ENCODE results near the gene ID2. TPM values are rescaled to one million over a fixed set of nuclear protein-coding genes. Genes with fewer than 3 reads are reported as not detected.

Gene ID2
- total RNA-seq, 3 donors from 2014 or later (not counting 1 experiment from before 2014, with no cell fraction given), result 185 to 209 (median 191) TPM

DNA sequence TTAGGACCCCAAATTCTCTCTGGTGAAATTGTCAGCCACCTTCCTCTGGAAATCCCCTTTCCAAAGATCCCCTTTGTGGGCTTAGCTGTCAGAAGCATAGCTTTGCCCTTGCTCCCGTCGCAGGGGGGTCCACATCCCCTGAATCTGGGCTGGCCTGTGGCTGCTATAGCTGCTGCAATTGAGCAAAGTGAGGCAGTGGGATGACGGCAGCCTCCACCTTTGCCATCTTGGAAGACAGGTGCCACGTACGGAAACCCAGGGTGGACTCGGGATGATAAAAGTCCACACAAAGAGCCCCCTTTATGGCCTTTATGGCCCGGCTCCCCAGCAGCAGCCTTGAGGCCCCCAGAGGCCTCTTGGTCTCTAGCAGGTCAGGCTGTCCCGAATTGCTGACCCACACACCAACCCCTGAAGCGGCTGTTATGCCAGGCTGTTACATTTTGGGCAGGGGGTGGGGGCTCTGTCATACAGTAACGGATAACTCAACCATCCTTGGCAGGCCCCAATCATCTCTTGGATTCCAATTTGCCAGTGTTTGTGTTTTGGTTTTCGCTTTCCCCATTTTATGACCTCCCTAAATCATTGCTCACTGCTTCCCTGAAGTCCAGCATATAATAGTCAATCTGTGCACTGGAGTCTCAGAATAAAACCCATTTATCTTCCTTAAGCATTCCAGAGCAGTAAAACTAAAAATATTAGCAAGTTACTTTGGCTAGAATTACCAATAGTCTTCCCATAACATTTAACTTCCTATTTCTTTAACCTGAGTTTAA is 33.2 kb upstream of the ID2 start:
- Mint-ChIP-seq H3K27ac (no peak overlapping the region), H3K4me1 (peaks cover 7 to 10% of the 10 kb centered on the region in 2 donors), H3K27me3 (ENCODE audit: low read depth in 2 of 2) (no peaks in the 10 kb centered on the region), H3K36me3 (no peaks in the 10 kb centered on the region), H3K9me3 (no peaks in the 10 kb centered on the region), H3K4me3 (no peak overlapping the region)
- TF ChIP-seq, protein P1, sequence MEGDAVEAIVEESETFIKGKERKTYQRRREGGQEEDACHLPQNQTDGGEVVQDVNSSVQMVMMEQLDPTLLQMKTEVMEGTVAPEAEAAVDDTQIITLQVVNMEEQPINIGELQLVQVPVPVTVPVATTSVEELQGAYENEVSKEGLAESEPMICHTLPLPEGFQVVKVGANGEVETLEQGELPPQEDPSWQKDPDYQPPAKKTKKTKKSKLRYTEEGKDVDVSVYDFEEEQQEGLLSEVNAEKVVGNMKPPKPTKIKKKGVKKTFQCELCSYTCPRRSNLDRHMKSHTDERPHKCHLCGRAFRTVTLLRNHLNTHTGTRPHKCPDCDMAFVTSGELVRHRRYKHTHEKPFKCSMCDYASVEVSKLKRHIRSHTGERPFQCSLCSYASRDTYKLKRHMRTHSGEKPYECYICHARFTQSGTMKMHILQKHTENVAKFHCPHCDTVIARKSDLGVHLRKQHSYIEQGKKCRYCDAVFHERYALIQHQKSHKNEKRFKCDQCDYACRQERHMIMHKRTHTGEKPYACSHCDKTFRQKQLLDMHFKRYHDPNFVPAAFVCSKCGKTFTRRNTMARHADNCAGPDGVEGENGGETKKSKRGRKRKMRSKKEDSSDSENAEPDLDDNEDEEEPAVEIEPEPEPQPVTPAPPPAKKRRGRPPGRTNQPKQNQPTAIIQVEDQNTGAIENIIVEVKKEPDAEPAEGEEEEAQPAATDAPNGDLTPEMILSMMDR (IDR thresholded peaks at IDR 0.05), result no peak
- H3K4me3 ChIP-seq (ENCODE audit: low read length), result no peak overlapping the region
- WGBS (ENCODE audit: insufficient coverage), result 95% methylated on average over 11 of the region's 11 CpGs
- intact Hi-C loops (cut with micrococcal nuclease), result no loop called here
- no peaks in the 10 kb centered on the region for H3K36me3 ChIP-seq (ENCODE audit: control insufficient read depth, insufficient read depth, low read length)
- H3K27ac ChIP-seq (ENCODE audit: low read length), result no peak overlapping the region
- no peak for DNase-seq
- peaks cover 14% of the 10 kb centered on the region for H3K4me1 ChIP-seq (ENCODE audit: control insufficient read depth, insufficient read depth, low read length)
- H3K27me3 ChIP-seq (ENCODE audit: control insufficient read depth, insufficient read depth, low read length), result no peaks in the 10 kb centered on the region
- ATAC-seq, result no peak
- H3K9me3 ChIP-seq (ENCODE audit: control insufficient read depth, insufficient read depth, low read length), result peaks cover 5% of the 10 kb centered on the region

DNA sequence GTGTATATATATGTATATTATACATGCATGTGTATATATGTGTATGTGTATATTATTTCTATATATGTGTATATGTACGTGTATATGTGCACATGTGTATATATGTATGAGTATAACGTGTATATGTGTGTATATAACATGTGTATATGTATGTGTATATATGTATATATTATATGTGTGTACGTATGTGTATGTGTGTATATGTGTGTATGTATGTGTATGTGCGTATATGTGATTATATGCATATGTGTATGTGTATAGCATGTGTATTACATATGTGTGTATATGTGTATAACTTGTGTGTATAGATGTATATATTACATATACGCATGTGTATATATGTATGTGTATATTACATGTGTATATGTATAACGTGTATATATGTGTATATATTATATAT is 32.1 kb upstream of the ID2 start:
- Mint-ChIP-seq H3K4me1 (peaks cover 0 to 4% of the 10 kb centered on the region in 2 donors), H3K9me3 (no peaks in the 10 kb centered on the region), H3K4me3 (no peak overlapping the region), H3K36me3 (no peaks in the 10 kb centered on the region), H3K27me3 (ENCODE audit: low read depth in 2 of 2) (peaks cover 0 to under 1% of the 10 kb centered on the region in 2 donors), H3K27ac (no peak overlapping the region)
- H3K4me1 ChIP-seq (ENCODE audit: control insufficient read depth, insufficient read depth, low read length), result peaks cover 5% of the 10 kb centered on the region
- no peak overlapping the region for H3K27ac ChIP-seq (ENCODE audit: low read length)
- H3K4me3 ChIP-seq (ENCODE audit: low read length), result no peak overlapping the region
- no peak for ATAC-seq
- no peak for DNase-seq
- no peaks in the 10 kb centered on the region for H3K36me3 ChIP-seq (ENCODE audit: control insufficient read depth, insufficient read depth, low read length)
- no peaks in the 10 kb centered on the region for H3K27me3 ChIP-seq (ENCODE audit: control insufficient read depth, insufficient read depth, low read length)
- 100% methylated on average over 5 of the region's 6 CpGs for WGBS (ENCODE audit: insufficient coverage)
- H3K9me3 ChIP-seq (ENCODE audit: control insufficient read depth, insufficient read depth, low read length), result peaks cover 5% of the 10 kb centered on the region
- intact Hi-C loops (cut with micrococcal nuclease), result no loop called here
- TF ChIP-seq, protein P1 (IDR thresholded peaks at IDR 0.05), result no peak

DNA sequence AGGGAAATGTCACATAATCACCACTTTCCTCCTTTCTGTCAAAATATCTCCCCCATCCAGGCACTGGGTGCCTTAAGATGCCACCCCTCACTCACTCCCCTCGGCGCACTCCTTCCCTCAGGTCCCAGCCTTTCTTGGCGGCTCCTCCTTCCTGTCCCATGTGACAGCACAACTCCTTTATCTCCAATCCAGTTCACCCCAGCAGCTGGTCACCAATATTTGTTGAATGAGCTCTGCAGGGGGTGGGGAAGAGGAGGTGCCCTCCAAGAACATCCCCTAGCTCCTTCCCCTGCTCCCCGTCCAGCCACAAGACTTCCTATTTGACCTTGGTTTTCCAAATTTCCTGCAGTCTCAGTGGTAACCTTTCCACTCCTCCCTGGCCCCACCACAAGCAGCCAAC is 31.6 kb upstream of the ID2 start:
- H3K27me3 ChIP-seq (ENCODE audit: control insufficient read depth, insufficient read depth, low read length), result no peaks in the 10 kb centered on the region
- DNase-seq, result no peak
- no peaks in the 10 kb centered on the region for H3K36me3 Mint-ChIP-seq
- intact Hi-C loops (cut with micrococcal nuclease), result no loop called here
- TF ChIP-seq, protein P1 (IDR thresholded peaks at IDR 0.05), result no peak
- no peak overlapping the region for H3K27ac ChIP-seq (ENCODE audit: low read length)
- no peak overlapping the region for H3K27ac Mint-ChIP-seq
- H3K4me3 ChIP-seq (ENCODE audit: low read length), result no peak overlapping the region
- no peak overlapping the region for H3K4me3 Mint-ChIP-seq
- WGBS (ENCODE audit: insufficient coverage), result 92% methylated on average over 4 of the region's 4 CpGs
- no peaks in the 10 kb centered on the region for H3K4me1 ChIP-seq (ENCODE audit: control insufficient read depth, insufficient read depth, low read length)
- no peaks in the 10 kb centered on the region for H3K9me3 Mint-ChIP-seq
- peaks cover 0 to 4% of the 10 kb centered on the region in 2 donors for H3K4me1 Mint-ChIP-seq
- ATAC-seq, result no peak
- peaks cover 0 to 3% of the 10 kb centered on the region in 2 donors for H3K27me3 Mint-ChIP-seq (ENCODE audit: low read depth in 2 of 2)
- no peaks in the 10 kb centered on the region for H3K36me3 ChIP-seq (ENCODE audit: control insufficient read depth, insufficient read depth, low read length)
- H3K9me3 ChIP-seq (ENCODE audit: control insufficient read depth, insufficient read depth, low read length), result peaks cover 5% of the 10 kb centered on the region
